ENCODE data around the gene PMFBP1. TPM values are rescaled to one million over a fixed set of nuclear protein-coding genes. Genes with fewer than 3 reads are reported as not detected.

Gene PMFBP1
- total RNA-seq, 2 experiments from 2014 or later = 0.11 to 0.73 TPM

GRCh38 chr16:72073560-72074230 is 98.3 kb downstream of the PMFBP1 start:
- ChIA-PET CTCF (no interaction called here), POLR2A (no interaction called here)

GRCh38 chr16:72072514-72073342 is 99.2 kb downstream of the PMFBP1 start:
- ChIA-PET CTCF (no interaction called here), POLR2A (no interaction called here)

Other genes with a start within 250 kb of the PMFBP1 start
- under 1 TPM in 1 of 2 experiments, not detected in 1; 0.04 TPM for gene PKD1L3, start 171.8 kb downstream of the PMFBP1 start, total RNA-seq
- gene DHODH, start 163.4 kb downstream of the PMFBP1 start, total RNA-seq = 10 to 100 TPM; 31.1 to 31.8 TPM
- not detected for gene HP, start 117.7 kb downstream of the PMFBP1 start, total RNA-seq
- not detected for gene HPR, start 108.9 kb downstream of the PMFBP1 start, total RNA-seq
- gene TXNL4B, start 78.5 kb downstream of the PMFBP1 start, total RNA-seq = 10 to 100 TPM; 30.8 to 31.0 TPM
- 10 to 100 TPM; 87.4 to 87.6 TPM for gene DHX38, start 78.3 kb downstream of the PMFBP1 start, total RNA-seq

Data from activated CD8-positive, alpha-beta memory T cell treated with anti-CD3 and anti-CD28 coated beads for 36 hours (primary cell).